ENCODE results near the gene SEMA7A.

DNA sequence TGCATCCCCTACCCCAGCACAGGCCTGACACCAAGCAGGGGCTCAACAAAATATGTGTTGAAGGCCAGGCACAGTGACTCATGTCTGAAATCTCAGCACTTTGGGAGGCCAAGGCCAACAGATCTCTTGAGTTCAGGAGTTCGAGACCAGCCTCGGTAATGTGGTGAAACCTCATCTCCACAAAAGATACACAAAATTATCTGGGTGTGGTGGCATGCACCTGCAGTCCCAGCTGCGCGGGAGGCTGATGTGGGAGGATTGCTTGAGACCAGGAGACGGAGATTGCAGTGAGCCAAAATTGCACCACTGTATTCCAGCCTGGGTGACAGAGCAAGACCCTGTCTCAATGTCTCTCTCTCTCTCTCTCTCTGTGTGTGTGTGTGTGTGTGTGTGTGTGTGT, 35.6 kb downstream of the SEMA7A start:
- TF ChIP-seq, protein P1, sequence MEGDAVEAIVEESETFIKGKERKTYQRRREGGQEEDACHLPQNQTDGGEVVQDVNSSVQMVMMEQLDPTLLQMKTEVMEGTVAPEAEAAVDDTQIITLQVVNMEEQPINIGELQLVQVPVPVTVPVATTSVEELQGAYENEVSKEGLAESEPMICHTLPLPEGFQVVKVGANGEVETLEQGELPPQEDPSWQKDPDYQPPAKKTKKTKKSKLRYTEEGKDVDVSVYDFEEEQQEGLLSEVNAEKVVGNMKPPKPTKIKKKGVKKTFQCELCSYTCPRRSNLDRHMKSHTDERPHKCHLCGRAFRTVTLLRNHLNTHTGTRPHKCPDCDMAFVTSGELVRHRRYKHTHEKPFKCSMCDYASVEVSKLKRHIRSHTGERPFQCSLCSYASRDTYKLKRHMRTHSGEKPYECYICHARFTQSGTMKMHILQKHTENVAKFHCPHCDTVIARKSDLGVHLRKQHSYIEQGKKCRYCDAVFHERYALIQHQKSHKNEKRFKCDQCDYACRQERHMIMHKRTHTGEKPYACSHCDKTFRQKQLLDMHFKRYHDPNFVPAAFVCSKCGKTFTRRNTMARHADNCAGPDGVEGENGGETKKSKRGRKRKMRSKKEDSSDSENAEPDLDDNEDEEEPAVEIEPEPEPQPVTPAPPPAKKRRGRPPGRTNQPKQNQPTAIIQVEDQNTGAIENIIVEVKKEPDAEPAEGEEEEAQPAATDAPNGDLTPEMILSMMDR (conservative IDR thresholded peaks at IDR 0.05 in 1 of 2, IDR thresholded peaks at IDR 0.05 in 1 of 2; ENCODE audit: extremely low read depth in 1 of 2, insufficient read depth in 1 of 2, low read depth in 1 of 2, low read length in 2 of 2): no peak
- no peak for TF ChIP-seq EZH2 (IDR thresholded peaks at IDR 0.05; ENCODE audit: borderline replicate concordance, low read length)
